ENCODE data around the gene ICOSLG.
"Not testable (repeated sequence)": the region's sequence is repeated elsewhere in the genome, so short reads cannot be mapped to it uniquely, and the experiment has no call there.

DNA sequence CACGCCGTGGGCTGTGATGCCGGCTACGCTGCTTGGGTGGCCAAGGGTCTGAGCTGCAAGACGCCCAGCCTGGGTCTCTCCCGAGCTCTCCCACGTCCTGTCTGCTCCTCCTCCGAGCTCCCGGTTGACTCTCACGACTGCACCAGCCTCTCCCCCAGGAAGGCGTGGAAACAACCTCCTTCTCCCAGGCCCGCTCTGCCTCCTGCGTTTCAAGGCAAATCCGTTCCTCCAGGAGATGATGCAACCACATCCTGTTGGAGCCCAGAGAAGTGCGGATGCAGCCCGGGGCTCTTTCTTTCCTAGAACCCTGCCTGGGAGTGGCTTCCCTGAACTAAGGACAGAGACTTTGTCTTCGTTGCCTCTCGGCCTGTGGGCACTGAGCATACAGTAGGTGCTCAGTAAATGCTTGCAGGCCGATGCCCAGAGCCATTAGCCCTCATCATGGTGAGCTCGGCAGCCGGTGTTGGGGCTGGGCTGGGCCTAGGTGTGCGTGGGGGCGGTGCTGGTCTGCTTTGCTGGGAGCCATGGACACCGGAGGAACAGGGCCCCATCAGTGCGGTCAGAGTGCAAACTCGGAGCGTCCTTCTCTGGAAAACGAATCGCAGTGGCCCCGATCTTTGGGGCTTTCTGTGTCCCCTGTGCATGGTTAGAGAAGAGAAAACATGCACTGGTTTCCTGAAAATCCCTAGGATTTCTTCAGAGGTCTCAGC, 38.0 kb downstream of the ICOSLG start:
- TF ChIP-seq, protein P1, sequence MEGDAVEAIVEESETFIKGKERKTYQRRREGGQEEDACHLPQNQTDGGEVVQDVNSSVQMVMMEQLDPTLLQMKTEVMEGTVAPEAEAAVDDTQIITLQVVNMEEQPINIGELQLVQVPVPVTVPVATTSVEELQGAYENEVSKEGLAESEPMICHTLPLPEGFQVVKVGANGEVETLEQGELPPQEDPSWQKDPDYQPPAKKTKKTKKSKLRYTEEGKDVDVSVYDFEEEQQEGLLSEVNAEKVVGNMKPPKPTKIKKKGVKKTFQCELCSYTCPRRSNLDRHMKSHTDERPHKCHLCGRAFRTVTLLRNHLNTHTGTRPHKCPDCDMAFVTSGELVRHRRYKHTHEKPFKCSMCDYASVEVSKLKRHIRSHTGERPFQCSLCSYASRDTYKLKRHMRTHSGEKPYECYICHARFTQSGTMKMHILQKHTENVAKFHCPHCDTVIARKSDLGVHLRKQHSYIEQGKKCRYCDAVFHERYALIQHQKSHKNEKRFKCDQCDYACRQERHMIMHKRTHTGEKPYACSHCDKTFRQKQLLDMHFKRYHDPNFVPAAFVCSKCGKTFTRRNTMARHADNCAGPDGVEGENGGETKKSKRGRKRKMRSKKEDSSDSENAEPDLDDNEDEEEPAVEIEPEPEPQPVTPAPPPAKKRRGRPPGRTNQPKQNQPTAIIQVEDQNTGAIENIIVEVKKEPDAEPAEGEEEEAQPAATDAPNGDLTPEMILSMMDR (IDR thresholded peaks at IDR 0.05), result not testable (repeated sequence)
- not testable (repeated sequence) for TF ChIP-seq EZH2phosphoT487 (IDR thresholded peaks at IDR 0.05)
